Activated CD8-positive, alpha-beta memory T cell treated with anti-CD3 and anti-CD28 coated beads for 4 hours (primary cell): ENCODE measurements around the gene KIF25.
"Not testable (repeated sequence)": the region's sequence is repeated elsewhere in the genome, so short reads cannot be mapped to it uniquely, and the experiment has no call there.

Source experiments
- DNase-seq, 2 donors: peaks; one replicate each; pipeline ENCODE4 v3.0.0-alpha.2; 2020; ENCODE audit warnings: low read depth in 2 of 2

The KIF25 gene

DNA sequence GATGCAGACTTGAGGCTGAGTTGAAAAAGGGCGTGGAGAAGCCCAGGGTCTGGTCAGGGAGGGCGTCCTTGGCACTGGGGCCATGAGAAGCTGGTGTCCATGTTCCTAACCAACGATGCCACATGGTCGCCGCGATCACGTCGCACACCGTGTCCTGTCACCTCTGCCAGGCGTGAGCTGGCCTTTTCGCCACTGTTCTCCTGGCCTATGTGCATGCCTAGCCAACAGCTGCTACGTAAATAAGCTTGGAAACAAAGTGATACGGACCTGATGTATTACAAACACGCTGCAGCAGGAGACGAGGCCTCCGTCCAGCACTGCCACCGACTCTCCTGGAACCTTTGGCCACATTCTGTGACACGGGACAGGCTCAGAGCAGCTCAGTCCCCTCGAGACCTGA, 22.0 kb upstream of the KIF25 start:
- DNase-seq, result no peak

DNA sequence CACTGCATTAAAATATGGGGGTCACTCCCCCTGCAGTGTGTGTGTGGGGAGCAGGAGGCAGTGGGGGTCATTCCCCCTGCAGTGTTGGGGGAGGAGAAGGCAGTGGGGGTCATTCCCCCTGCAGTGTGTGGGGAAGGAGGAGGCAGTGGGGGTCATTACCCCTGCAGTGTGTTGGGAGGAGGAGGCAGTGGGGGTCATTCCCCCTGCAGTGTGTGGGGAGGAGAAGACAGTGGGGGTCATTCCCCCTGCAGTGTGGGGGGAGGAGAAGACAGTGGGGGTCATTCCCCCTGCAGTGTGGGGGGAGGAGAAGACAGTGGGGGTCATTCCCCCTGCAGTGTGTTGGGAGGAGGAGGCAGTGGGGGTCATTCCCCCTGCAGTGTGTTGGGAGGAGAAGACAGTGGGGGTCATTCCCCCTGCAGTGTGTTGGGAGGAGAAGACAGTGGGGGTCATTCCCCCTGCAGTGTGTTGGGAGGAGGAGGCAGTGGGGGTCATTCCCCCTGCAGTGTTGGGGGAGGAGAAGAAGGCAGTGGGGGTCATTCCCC, 21.3 kb upstream of the KIF25 start:
- not testable (repeated sequence) for DNase-seq

DNA sequence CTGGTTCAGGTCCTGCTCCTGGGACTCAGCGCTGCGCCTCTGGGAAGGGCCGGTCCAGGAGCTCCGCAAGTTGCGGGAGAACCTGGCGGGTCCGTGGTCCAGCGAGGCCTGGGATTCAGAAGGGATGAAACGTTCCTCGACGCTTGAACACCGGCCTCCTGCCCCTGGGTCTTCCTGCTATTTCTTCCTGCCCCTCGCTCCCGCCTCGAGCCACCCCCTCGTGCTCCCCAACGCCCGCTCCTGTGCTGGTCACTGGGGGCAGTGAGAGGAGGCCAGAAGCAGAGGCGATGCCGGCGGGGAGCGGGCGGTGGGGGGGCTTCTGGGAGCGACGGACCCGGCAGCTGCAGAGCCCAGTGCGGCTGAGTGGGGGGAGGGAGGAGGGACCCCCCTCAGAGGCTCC, 20.8 kb upstream of the KIF25 start:
- DNase-seq, result no peak

DNA sequence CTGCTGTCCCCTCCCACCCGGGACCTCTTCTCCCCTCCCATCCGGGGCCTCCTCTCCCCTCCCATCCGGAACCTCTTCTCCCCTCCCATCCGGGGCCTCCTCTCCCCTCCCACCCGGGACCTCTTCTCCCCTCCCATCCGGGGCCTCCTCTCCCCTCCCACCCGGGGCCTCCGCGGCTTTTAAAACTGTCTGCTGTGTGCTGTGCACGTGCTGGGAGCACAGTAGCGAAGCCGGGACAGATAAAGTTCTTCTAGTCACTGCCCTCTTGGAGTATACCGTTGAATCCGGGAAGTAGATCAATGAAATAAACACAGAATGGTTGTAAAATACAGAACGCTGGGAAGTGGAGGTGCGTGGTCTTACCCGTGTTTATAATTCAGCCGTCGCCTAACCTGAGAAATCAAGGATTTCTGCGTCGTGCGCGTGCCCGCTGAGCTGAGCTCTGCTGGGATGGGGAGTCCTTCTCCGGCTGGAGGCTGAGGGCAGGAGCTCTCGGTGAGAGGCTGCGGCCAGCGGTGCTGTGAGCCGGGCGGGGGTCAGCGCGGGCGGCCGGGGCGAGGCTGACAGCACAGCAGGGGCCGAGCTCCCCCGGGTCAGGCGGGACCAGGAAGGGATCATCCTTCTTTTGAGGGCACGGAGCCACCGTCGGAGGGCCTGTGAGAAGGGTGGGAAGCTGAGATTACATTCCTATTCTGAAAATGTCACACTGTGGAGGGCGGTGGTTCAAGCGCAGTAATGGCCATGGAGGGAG, 19.6 kb upstream of the KIF25 start:
- no peak for DNase-seq

DNA sequence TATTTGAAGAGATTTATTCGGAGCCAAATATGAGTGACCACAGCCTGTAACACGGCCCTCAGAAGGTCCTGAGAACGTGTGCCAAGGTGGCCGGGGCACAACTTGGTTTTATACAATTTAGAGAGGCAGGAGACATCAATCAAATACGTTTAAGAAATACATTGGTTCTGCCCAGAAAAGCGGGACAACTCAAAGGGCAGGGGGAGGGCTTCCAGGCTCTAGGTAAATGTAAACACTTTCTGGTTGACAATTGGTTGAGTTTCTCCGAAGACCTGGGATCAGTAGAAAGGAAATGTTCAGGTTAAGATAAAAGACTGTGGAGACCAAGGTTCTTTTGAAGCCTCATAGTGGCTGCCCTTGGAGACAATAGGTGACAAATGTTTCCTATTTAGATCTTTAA, 18.9 kb upstream of the KIF25 start:
- DNase-seq, result no peak

DNA sequence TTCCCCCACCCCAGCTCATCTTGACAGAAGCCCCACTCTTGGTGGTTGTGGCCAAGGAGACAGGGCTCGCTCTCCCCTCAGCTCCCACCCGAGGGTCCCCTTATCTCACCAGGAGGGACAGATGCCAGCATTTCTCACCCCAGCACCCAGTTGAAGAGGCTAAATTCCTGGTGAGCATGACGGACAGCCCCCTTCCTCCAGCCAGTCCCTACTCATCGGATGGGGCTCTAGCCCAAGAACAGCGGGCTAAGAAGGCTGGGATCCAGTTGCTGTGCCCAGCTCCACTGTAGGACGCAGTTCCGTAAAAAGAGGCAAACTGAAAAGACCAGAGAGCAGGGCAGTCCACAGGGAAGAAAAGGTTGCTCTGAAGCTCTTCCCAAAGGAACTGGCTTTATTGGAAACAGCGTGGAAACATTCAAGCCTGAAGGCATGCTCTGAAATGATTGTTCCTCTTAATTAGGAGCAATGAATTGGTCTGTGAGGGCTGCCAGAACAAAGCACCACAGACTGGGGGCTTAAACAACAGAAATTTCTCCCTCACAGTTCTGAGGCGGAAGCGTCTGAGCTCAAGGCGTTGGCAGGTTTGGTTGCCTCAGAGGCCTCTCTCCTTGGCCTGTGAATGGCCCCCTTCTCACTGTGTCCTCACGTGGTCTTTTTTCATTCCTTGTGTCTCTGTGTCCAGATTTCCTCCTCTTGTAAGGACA, 17.9 kb upstream of the KIF25 start:
- no peak for DNase-seq

DNA sequence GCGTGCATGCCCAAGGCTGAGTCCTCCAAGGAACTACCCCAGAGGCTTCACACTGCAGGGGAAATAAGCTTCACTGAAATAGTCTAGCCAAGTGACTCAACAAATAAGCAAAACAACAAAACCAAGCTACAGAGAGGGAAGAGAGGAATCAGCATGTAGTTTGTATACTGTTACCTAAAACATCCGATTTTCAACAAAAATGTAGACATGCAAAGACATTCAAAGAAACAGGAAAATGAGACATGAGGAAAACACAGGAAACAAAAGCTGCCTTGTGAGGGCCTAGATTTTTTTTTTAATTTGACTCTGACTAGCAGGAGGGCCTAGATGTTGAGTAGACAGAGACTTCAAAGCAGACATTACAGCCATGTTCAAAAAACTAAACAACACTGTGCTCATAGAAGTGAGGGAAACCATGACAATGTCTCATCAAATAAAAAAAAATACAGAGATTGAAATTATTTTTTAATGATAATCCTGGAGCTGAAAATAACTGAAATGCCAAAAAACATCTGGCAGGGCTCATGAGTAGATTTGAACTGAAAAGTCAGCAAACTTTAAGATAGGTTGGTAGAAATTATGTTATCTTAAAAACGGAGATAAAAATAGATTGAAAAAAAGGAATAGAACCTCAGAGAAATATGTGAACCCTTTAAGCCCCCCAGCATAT, 16.4 kb upstream of the KIF25 start:
- DNase-seq, result no peak

DNA sequence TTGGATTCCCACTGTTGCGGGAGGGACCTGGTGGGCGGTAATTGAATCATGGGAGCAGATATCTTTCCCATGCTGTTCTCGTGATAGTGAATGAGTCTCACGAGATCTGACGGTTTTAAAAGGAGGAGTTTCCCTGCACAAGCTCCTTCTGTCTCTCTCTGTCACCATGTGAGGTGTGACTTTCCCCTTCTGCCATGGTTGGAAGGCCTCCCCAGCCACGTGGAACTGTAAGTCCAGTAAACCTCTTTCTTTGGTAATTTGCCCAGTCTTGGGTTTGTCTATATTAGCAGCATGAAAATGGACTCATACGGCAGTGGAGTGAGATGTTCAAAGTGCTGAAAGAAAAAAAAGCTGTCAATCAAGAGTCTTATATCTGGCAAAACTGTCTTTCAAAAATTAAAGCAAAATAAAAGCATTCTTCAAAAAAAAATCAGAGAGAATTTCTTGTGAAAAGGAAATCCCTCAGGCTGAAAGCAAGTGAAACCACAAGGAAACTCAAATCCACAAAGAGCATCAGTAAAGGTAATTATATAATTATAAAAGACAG, 15.5 kb upstream of the KIF25 start:
- DNase-seq, result no peak

DNA sequence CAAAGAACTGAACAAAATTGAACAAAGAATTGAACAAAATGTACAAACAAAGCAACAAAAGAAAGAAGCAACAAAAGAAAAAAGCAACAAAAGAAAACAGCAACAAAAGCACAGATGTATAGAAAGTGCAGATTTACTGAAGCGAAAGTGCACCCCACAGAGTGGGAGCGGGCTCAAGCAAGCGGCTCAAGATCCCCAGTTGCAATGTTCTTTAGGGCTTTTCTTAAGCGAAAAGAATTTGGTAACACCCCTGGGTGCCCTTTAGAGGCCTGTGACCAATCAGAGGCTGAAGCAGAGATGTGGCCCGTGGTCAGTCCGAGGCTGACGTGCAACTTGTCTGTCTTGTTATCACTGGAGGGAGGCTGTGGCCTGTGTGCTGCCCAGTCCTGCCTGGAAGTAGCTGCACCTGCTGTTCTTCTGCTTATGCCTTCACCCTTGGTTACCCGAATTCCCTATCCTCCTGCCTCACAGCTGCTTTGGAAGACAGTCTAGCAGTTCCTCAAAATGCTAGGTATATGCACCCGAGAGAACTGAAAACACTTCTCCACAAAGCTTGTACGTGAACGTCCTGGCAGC, 13.2 kb upstream of the KIF25 start:
- DNase-seq, result no peak

DNA sequence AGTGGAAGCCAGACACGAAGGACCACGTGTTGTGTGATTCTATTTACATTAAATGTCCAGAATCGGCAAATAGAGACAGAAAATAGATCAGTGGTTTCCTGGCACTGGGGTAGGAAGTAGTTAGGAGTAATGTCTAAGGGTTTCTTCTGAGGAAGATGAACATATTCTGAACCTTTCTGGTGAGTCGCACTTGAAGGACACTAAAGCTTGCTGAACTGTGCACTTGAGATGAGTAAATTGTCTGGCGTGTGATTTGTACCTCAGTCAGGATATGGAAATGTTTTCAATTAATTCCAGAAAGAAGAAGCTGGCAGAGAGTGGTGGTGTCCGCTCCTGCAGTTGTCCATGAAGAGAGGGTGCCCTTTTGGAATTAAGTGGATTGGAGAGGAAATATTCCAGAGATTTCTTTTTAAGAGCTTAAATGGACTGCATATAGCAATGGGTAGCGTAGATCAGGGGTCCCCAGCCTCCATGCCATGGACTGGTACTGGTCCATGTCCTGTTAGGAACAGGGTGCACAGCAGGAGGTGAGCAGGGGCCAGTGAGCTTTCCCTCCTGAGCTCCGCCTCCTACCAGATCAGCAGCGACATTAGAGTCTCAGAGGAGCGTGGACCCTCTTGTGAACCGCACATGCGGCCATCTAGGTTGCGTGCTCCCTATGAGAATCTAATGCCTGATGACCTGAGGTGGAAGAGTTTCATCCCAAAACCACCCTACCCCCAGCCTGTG, 12.4 kb upstream of the KIF25 start:
- no peak for DNase-seq

DNA sequence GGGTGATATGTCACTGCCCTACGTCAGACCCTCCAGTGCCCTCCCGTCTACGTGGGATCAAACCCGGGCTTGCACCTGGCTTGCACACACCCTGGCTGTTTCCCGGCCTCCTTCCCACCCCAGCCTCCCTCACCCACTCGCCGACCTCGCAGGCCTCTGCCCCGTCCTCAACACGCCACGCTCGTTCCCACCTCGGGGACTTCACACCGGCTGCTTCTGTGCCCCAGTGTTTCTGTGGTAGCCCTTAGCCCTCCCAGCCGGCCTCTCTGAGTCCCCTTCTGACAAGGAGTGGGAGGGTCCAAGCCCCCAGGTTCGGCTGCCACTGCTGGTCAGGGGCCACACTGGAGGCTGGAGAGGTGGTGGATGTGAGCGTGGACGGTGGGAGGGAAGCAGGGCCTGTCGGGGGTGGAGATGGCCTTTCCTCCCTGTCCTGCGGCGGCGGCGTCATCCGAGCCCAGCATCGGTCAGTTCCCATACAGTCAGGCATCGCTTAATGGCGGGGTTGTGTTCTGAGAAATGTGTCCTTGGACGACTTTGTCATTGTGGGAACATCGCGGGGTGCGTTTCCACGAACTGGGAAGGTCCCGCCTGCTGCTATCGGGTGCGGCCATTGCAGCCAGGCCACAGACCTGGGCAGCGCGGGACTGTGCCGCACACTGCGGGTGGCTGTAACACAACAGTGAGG, 11.4 kb upstream of the KIF25 start:
- no peak for DNase-seq

DNA sequence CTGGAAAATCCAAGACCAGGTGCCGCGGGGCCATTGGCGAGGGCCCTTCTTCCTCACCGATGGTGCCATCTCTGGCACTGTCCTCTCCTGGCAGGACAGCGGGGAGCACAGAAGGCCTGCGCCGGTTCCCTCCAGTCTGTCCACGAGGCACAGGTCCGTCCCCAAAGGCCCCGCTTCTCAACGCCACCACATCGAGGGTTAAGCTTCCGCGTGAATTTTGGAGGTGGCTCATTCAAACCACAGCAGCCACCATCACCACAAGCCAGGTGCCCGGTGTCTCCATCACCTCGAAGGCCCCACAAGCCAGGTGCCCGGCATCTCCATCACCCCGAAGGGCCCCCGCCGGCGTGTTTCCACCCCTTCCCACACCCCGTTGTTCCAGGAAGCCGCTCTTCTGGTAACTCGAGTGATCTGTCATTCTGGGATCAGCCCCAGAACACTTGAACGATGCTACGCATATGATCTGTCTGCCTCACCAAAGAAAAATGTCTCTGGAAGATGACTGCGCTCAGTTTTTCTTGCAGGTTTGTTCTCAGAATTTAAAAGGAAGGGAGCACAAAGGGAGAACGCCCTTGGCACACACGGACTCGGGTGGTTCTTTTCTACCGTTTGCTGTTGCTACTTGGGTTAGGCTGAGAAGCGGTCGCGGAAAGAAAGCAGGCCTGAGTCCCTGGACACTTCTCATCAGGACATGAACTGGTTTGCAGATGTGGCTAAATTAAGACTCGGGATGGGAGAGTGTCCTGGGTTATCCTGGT, 9.9 kb upstream of the KIF25 start:
- DNase-seq, result no peak

DNA sequence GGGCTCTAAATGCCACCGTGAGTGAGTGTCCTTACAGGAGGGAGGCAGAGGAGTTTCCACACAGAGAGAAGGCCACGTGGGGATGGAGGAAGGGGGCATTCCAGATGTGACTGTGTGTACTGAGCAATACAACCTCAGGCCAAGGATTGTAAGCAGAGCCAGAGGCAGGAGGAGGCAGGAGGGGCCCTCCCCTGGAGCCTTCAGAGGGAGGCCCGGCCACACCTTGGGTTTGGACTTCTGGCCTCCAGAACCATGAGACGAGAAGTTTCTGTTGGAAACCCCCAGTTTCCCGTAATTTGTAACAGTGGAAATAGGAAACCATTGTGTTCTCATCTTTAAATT, 9.3 kb upstream of the KIF25 start:
- DNase-seq, result no peak

DNA sequence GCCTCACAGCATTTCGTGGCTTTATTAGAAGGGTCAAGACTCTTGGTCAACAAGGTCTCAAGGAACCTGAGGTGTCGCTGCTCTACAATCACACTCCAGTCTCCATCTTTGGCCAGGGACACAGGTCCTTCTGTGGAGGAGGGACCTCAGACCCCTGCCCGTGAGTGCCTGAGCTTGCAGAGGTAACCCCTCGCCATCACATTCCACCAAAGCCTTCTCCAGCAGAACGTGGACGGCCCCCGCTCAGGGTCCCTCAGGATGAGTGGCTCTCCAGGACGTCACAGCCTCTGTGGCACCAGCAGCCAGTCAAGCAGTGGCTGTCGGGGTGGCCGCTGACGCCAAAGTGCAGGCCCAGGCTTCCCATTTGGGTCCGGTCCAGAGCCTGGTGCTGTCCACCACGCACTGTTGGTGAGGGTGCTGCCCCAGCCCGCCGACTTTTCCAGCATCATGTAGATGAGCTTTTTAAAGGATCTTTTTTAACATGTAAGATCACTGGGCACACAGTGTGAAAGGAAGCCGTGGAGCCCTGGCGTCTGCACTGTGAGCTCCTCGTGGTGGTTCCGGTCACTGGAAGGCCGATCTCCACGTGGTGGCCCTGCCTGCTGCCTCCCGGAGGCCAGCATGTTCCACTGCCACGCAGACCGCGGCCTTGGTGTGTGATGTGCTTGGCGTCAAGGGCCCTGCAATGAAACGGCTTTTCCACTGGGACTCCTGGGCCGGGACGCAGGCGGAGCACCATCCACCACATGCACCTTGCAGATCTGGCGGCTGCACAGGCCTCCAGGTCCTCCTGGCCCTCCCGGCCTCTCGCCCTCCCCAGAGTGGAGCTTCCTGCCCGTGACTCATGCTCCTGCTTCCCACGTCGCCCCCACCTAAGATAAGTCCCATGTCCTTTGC, 8.3 kb upstream of the KIF25 start:
- no peak for DNase-seq

DNA sequence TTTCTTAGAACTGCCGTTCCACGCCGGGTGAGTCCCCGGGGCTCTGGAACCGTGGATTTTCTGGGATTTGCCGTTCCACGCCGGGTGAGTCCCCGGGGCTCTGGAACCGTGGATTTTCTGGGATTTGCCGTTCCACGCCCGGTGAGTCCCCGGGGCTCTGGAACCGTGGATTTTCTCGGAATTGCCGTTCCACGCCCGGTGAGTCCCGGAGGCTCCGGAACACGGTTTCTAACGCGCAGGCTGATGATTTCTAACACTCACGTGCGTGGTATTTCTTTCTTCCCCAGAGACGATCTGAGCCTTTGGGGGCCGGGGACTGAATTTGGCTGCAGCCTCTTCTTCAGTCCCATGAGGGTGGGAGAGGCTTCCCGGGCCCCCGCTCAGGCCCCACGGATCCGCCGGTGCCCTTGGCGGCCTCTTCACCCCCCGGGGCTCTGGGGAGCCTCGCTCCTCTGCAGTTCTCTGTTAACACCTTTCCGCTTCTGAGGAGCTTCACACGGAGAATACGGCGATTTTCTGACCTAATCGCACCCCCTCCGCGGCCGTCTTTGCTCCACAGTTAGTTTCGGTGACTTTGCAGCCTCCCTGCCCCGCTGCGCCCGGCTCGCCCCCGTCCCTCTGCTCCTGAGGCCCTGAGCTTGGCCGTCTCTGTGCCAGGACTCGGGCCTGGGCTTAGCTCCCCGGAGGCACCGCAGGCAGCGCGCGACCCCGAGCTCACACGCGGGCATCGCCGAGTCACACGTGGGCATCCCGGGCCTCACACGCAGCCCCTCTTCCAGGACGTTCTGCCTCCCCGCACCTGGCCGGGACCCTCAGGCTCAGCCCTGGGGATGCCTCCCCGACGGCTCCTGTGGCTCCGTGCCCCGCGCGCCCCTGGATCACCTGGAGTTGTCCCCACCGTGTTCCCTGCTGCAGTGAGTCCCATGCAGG, 7.2 kb upstream of the KIF25 start:
- no peak for DNase-seq

DNA sequence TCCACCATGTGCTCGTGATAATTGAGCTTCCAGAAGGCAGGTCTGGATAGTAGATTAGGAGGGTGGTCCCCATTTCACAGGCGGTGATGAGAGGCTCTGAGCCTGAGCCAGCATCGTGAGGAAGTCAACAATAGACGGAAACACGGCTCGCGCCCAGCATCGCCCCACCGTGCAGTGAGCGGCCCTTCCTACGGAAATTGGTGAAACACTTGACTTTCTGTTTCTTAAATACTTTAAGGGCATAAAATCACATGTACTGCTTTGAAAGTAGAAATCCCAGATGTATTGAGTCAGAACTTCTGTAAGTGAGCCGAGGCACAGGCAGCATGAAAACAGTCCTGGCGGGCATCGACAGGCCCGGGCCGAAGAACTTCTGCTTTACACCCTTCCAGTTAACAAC, 4.3 kb upstream of the KIF25 start:
- DNase-seq, result no peak

DNA sequence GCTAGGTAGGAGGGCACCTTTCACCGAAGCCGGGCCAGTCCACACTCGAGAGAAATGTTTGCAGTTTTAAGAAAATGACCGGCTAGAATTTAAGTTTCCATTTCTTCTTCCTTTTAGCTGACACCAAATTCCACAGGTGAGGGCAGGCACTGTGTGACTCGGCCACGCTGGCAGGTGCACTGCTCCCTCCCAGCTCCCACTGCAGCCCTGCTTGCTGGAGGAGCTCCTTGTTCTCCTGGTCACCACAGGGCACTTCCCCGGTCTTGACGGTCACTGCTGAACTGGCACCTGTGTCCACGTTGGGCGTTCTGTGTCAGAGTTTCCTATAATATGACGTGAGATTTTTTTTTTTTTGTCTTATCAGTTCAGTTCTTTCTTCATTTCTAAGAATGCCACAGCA, 3.6 kb upstream of the KIF25 start:
- DNase-seq, result no peak

DNA sequence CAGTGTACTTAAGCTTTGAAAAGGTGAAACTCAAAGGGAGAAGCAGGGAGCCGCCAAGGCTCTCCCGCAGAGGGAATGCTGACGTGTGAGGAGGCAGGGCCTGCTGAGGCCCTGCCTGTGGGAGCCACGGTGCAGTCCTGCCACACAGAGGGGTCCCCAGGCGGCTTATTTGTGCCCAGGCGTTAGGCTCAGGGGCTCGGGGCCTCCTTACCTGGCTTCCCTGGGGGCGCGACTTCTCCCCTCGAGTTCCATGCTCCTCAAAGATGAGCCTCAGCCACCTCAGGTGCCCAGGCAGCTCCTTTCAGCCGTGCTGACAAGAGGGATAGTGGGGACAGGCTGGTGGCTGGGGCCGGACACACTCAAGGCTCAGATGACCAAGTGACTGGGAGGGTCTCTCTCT, 2.2 kb upstream of the KIF25 start:
- DNase-seq, result no peak
